ENCODE results near the gene PDE8B.

- no peak for TF ChIP-seq FOXM1 (IDR thresholded peaks at IDR 0.05; ENCODE audit: borderline replicate concordance)
- TF ChIP-seq FOXK2 (IDR thresholded peaks at IDR 0.05), result no peak
- no peak for TF ChIP-seq SP1 (IDR thresholded peaks at IDR 0.05)
- TF ChIP-seq FOXA1 (IDR thresholded peaks at IDR 0.05), result no peak
- no peak for TF ChIP-seq NFRKB (IDR thresholded peaks at IDR 0.05)
- no peak for TF ChIP-seq SUZ12 (IDR thresholded peaks at IDR 0.05)
- TF ChIP-seq TARDBP (IDR thresholded peaks at IDR 0.05), result no peak
- no peak for TF ChIP-seq BHLHE40 (IDR thresholded peaks at IDR 0.05; ENCODE audit: borderline replicate concordance)
- TF ChIP-seq ELF4 (IDR thresholded peaks at IDR 0.05), result no peak
- no peak for TF ChIP-seq ARNT (IDR thresholded peaks at IDR 0.05)
- no peak for TF ChIP-seq ZNF384 (IDR thresholded peaks at IDR 0.05)
- TF ChIP-seq PKNOX1 (IDR thresholded peaks at IDR 0.05), result no peak
- no peak for TF ChIP-seq HDGF (IDR thresholded peaks at IDR 0.05; ENCODE audit: borderline replicate concordance)
- no peak for TF ChIP-seq CTBP1 (IDR thresholded peaks at IDR 0.05; ENCODE audit: borderline replicate concordance)
Measured at GRCh38 chr5:77249475-77249874, 39.0 kb downstream of the PDE8B start.
